ENCODE measurements around the gene GRXCR2. TPM values are rescaled to one million over a fixed set of nuclear protein-coding genes. Genes with fewer than 3 reads are reported as not detected.

Gene GRXCR2
- polyA plus RNA-seq, 1 donor from 2014 or later: not detected

GRCh38 chr5:145913701-145914100 is 40.9 kb upstream of the GRXCR2 start:
- H3K9me3 ChIP-seq (ENCODE audit: low read length): no peaks in the 10 kb centered on the region
- no peaks in the 10 kb centered on the region for H3F3A ChIP-seq (ENCODE audit: insufficient read depth, low read length, poor library complexity, severe bottlenecking)
- no peak overlapping the region for H2AFZ ChIP-seq (ENCODE audit: low read depth, low read length)
- no peaks in the 10 kb centered on the region for H3K9me2 ChIP-seq (ENCODE audit: insufficient read depth, low read length)
- H3K4me3 ChIP-seq (ENCODE audit: low read length): no peak overlapping the region
- no peak overlapping the region for H3K27ac ChIP-seq (ENCODE audit: low read length)
- H3K9ac ChIP-seq (ENCODE audit: low read length): no peak overlapping the region
- no peaks in the 10 kb centered on the region for H3K79me2 ChIP-seq (replicated peaks; ENCODE audit: insufficient read depth, low read length)
- no peaks in the 10 kb centered on the region for H4K20me1 ChIP-seq (ENCODE audit: insufficient read depth)
- H3K27me3 ChIP-seq (ENCODE audit: insufficient read depth, low read depth, low read length): no peaks in the 10 kb centered on the region
- no peaks in the 10 kb centered on the region for H3K36me3 ChIP-seq (ENCODE audit: insufficient read depth, low read length)
- TF ChIP-seq EP300 (conservative IDR thresholded peaks at IDR 0.05; ENCODE audit: poor library complexity, severe bottlenecking) (no peak), POLR2AphosphoS5 (IDR thresholded peaks at IDR 0.05) (no peak)
- H3K4me2 ChIP-seq (ENCODE audit: low read length): no peak overlapping the region

GRCh38 chr5:145912594-145912993 is 39.8 kb upstream of the GRXCR2 start:
- Histone ChIP-seq H3K27ac (ENCODE audit: low read length) (no peak overlapping the region), H3K36me3 (ENCODE audit: insufficient read depth, low read length) (no peaks in the 10 kb centered on the region), H4K20me1 (ENCODE audit: insufficient read depth) (no peaks in the 10 kb centered on the region), H2AFZ (ENCODE audit: low read depth, low read length) (no peak overlapping the region), H3K9me3 (ENCODE audit: low read length) (no peaks in the 10 kb centered on the region), H3K27me3 (ENCODE audit: insufficient read depth, low read depth, low read length) (no peaks in the 10 kb centered on the region), H3K4me3 (ENCODE audit: low read length) (no peak overlapping the region), H3F3A (ENCODE audit: insufficient read depth, low read length, poor library complexity, severe bottlenecking) (no peaks in the 10 kb centered on the region), H3K9ac (ENCODE audit: low read length) (no peak overlapping the region), H3K79me2 (replicated peaks; ENCODE audit: insufficient read depth, low read length) (no peaks in the 10 kb centered on the region), H3K9me2 (ENCODE audit: insufficient read depth, low read length) (no peaks in the 10 kb centered on the region), H3K4me2 (ENCODE audit: low read length) (no peak overlapping the region)
- no peak for TF ChIP-seq MXI1 (conservative IDR thresholded peaks at IDR 0.05; ENCODE audit: poor library complexity, severe bottlenecking)
- TF ChIP-seq RAD21 (conservative IDR thresholded peaks at IDR 0.05): no peak
- no peak for TF ChIP-seq SMC3 (conservative IDR thresholded peaks at IDR 0.05; ENCODE audit: poor library complexity)
- no peak for TF ChIP-seq POLR2AphosphoS5 (IDR thresholded peaks at IDR 0.05)
- TF ChIP-seq EP300 (conservative IDR thresholded peaks at IDR 0.05; ENCODE audit: poor library complexity, severe bottlenecking): no peak
- TF ChIP-seq, protein P1, sequence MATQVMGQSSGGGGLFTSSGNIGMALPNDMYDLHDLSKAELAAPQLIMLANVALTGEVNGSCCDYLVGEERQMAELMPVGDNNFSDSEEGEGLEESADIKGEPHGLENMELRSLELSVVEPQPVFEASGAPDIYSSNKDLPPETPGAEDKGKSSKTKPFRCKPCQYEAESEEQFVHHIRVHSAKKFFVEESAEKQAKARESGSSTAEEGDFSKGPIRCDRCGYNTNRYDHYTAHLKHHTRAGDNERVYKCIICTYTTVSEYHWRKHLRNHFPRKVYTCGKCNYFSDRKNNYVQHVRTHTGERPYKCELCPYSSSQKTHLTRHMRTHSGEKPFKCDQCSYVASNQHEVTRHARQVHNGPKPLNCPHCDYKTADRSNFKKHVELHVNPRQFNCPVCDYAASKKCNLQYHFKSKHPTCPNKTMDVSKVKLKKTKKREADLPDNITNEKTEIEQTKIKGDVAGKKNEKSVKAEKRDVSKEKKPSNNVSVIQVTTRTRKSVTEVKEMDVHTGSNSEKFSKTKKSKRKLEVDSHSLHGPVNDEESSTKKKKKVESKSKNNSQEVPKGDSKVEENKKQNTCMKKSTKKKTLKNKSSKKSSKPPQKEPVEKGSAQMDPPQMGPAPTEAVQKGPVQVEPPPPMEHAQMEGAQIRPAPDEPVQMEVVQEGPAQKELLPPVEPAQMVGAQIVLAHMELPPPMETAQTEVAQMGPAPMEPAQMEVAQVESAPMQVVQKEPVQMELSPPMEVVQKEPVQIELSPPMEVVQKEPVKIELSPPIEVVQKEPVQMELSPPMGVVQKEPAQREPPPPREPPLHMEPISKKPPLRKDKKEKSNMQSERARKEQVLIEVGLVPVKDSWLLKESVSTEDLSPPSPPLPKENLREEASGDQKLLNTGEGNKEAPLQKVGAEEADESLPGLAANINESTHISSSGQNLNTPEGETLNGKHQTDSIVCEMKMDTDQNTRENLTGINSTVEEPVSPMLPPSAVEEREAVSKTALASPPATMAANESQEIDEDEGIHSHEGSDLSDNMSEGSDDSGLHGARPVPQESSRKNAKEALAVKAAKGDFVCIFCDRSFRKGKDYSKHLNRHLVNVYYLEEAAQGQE (IDR thresholded peaks at IDR 0.05; ENCODE audit: borderline replicate concordance): no peak
- no peak for TF ChIP-seq EZH2 (IDR thresholded peaks at IDR 0.05; ENCODE audit: borderline replicate concordance, insufficient read depth, low read length, poor library complexity, severe bottlenecking)
- TF ChIP-seq, protein P2, sequence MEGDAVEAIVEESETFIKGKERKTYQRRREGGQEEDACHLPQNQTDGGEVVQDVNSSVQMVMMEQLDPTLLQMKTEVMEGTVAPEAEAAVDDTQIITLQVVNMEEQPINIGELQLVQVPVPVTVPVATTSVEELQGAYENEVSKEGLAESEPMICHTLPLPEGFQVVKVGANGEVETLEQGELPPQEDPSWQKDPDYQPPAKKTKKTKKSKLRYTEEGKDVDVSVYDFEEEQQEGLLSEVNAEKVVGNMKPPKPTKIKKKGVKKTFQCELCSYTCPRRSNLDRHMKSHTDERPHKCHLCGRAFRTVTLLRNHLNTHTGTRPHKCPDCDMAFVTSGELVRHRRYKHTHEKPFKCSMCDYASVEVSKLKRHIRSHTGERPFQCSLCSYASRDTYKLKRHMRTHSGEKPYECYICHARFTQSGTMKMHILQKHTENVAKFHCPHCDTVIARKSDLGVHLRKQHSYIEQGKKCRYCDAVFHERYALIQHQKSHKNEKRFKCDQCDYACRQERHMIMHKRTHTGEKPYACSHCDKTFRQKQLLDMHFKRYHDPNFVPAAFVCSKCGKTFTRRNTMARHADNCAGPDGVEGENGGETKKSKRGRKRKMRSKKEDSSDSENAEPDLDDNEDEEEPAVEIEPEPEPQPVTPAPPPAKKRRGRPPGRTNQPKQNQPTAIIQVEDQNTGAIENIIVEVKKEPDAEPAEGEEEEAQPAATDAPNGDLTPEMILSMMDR (IDR thresholded peaks at IDR 0.05; ENCODE audit: poor library complexity, severe bottlenecking): no peak
- no peak for TF ChIP-seq TAF1 (IDR thresholded peaks at IDR 0.05; ENCODE audit: low read depth)

- H3K79me2 ChIP-seq (replicated peaks; ENCODE audit: insufficient read depth, low read length): no peaks in the 10 kb centered on the region
- H3K36me3 ChIP-seq (ENCODE audit: insufficient read depth, low read length): no peaks in the 10 kb centered on the region
- TF ChIP-seq POLR2AphosphoS5 (IDR thresholded peaks at IDR 0.05) (no peak), TAF1 (IDR thresholded peaks at IDR 0.05; ENCODE audit: low read depth) (no peak), SMC3 (conservative IDR thresholded peaks at IDR 0.05; ENCODE audit: poor library complexity) (no peak), EP300 (conservative IDR thresholded peaks at IDR 0.05; ENCODE audit: poor library complexity, severe bottlenecking) (no peak), EZH2 (IDR thresholded peaks at IDR 0.05; ENCODE audit: borderline replicate concordance, insufficient read depth, low read length, poor library complexity, severe bottlenecking) (no peak), MXI1 (conservative IDR thresholded peaks at IDR 0.05; ENCODE audit: poor library complexity, severe bottlenecking) (no peak), RAD21 (conservative IDR thresholded peaks at IDR 0.05) (no peak)
- TF ChIP-seq, protein P2 (IDR thresholded peaks at IDR 0.05; ENCODE audit: poor library complexity, severe bottlenecking): no peak
- TF ChIP-seq, protein P1 (IDR thresholded peaks at IDR 0.05; ENCODE audit: borderline replicate concordance): no peak
- H3K4me2 ChIP-seq (ENCODE audit: low read length): no peak overlapping the region
- H3K9ac ChIP-seq (ENCODE audit: low read length): no peak overlapping the region
- H3K27ac ChIP-seq (ENCODE audit: low read length): no peak overlapping the region
- no peak overlapping the region for H3K4me3 ChIP-seq (ENCODE audit: low read length)
- no peaks in the 10 kb centered on the region for H3K9me2 ChIP-seq (ENCODE audit: insufficient read depth, low read length)
- H4K20me1 ChIP-seq (ENCODE audit: insufficient read depth): no peaks in the 10 kb centered on the region
- H3K27me3 ChIP-seq (ENCODE audit: insufficient read depth, low read depth, low read length): no peaks in the 10 kb centered on the region
- no peak overlapping the region for H2AFZ ChIP-seq (ENCODE audit: low read depth, low read length)
- no peaks in the 10 kb centered on the region for H3K9me3 ChIP-seq (ENCODE audit: low read length)
- H3F3A ChIP-seq (ENCODE audit: insufficient read depth, low read length, poor library complexity, severe bottlenecking): no peaks in the 10 kb centered on the region
Measured at GRCh38 chr5:145912019-145912418, 39.2 kb upstream of the GRXCR2 start.

All from neural cell (in vitro differentiated cells).